Inflammatory macrophage treated with lipopolysaccharide for 4 hours (primary cell): Measurements from ENCODE around the gene GBE1.
A peak's percentile ranks its signal among the peaks of the same experiment; 100 is the strongest.

Experiments
- DNase-seq: peaks from one replicate; pipeline ENCODE4 v3.0.0-alpha.2; 2020

The GBE1 gene

GRCh38 chr3:81462921-81463320 is 298.5 kb downstream of the GBE1 start:
- no peak for DNase-seq

GRCh38 chr3:81459733-81460132 is 301.7 kb downstream of the GBE1 start:
- peak; percentile 10 for DNase-seq

- no peak for DNase-seq
Observed at GRCh38 chr3:81452418-81452817, 309.0 kb downstream of the GBE1 start.

GRCh38 chr3:81451611-81452010 is 309.8 kb downstream of the GBE1 start:
- no peak for DNase-seq

GRCh38 chr3:81451140-81451539 is 310.3 kb downstream of the GBE1 start:
- no peak for DNase-seq

GRCh38 chr3:81446806-81447205 is 314.6 kb downstream of the GBE1 start:
- no peak for DNase-seq

GRCh38 chr3:81445712-81446111 is 315.7 kb downstream of the GBE1 start:
- no peak for DNase-seq

- DNase-seq, result no peak
Observed at GRCh38 chr3:81444817-81445460, 316.5 kb downstream of the GBE1 start.

- no peak for DNase-seq
Observed at GRCh38 chr3:81443958-81444357, 317.5 kb downstream of the GBE1 start.

- no peak for DNase-seq
Observed at GRCh38 chr3:81443457-81443782, 318.0 kb downstream of the GBE1 start.

- DNase-seq, result no peak
Observed at GRCh38 chr3:81442758-81443456, 318.5 kb downstream of the GBE1 start.

- DNase-seq, result no peak
Observed at GRCh38 chr3:81440661-81441060, 320.8 kb downstream of the GBE1 start.
